DND-41 (cell line): ENCODE data around the gene ECI1.

ENCODE experiments used
- EZH2 ChIP-seq: IDR thresholded peaks from 3 replicates; pipeline ENCODE4 v1.6.1; 2012; ENCODE audit warnings: borderline replicate concordance, low read depth, mild to moderate bottlenecking, moderate library complexity, low read length, inconsistent platforms; ENCODE audit not compliant: severe bottlenecking
- TF ChIP-seq, protein P1 (sequence below): IDR thresholded peaks from 2 replicates; pipeline ENCODE4 v1.5.1; 2012; ENCODE audit warnings: borderline replicate concordance, low read length, moderate library complexity, mild to moderate bottlenecking; ENCODE audit not compliant: poor library complexity, severe bottlenecking; ENCODE audit errors: extremely low read depth

DNA sequence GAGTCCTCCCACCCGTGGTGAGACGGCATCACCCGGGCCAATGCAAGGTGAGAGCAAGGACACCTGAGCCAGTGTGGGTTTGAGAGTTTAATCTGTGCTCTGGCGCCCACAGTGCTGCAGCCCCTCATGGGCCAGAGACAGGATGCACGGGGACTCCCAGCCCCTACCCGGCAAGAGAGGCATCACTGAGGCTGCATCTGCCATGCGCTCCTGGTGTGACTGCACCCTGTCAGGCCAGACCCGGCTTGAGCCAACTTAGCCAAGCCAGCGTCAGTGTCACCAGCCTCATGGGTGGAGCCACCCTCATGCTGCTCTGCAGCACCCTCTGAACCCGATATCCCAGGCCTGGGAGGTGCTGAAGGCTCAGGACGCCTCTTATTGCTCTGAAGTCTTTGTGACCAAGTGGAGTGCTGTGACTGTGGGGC, 39.5 kb downstream of the ECI1 start:
- TF ChIP-seq, protein P1, sequence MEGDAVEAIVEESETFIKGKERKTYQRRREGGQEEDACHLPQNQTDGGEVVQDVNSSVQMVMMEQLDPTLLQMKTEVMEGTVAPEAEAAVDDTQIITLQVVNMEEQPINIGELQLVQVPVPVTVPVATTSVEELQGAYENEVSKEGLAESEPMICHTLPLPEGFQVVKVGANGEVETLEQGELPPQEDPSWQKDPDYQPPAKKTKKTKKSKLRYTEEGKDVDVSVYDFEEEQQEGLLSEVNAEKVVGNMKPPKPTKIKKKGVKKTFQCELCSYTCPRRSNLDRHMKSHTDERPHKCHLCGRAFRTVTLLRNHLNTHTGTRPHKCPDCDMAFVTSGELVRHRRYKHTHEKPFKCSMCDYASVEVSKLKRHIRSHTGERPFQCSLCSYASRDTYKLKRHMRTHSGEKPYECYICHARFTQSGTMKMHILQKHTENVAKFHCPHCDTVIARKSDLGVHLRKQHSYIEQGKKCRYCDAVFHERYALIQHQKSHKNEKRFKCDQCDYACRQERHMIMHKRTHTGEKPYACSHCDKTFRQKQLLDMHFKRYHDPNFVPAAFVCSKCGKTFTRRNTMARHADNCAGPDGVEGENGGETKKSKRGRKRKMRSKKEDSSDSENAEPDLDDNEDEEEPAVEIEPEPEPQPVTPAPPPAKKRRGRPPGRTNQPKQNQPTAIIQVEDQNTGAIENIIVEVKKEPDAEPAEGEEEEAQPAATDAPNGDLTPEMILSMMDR, result no peak
- TF ChIP-seq EZH2, result no peak
